HepG2 (cell line): ENCODE data around the gene MAP3K3. TPM values are rescaled to one million over a fixed set of nuclear protein-coding genes. Genes with fewer than 3 reads are reported as not detected.
A peak's percentile ranks its signal among the peaks of the same experiment; 100 is the strongest.

ENCODE experiments used
- DDIT3 ChIP-seq: sonication (generic); formaldehyde crosslinking; IDR thresholded peaks from 2 replicates; pipeline ENCODE4 v1.4.0; 2020; ENCODE audit warnings: mild to moderate bottlenecking, missing genetic modification reagents
- JDP2 ChIP-seq: sonication (generic); formaldehyde crosslinking; IDR thresholded peaks from 2 replicates; pipeline ENCODE4 v1.8.1; 2022; ENCODE audit warnings: missing genetic modification reagents, borderline replicate concordance
- NFAT5 ChIP-seq: sonication (generic); formaldehyde crosslinking; IDR thresholded peaks from 2 replicates; pipeline ENCODE4 v1.4.0; 2020; ENCODE audit warnings: missing genetic modification reagents
- POLR2G ChIP-seq: fragments of 200-400 bp; formaldehyde crosslinking; IDR thresholded peaks from 2 replicates; pipeline ENCODE4 v1.6.1; 2018; ENCODE audit warnings: mild to moderate bottlenecking, low read depth, low read length, moderate library complexity
- RBM39 ChIP-seq: fragments of 200-400 bp; formaldehyde crosslinking; IDR thresholded peaks from one replicate; pipeline ENCODE4 v1.6.1; 2018; ENCODE audit warnings: antibody characterized with exemption, mild to moderate bottlenecking, low read depth, low read length; ENCODE audit not compliant: poor library complexity, severe bottlenecking
- SMC3 ChIP-seq: IDR thresholded peaks from 2 replicates; pipeline ENCODE4 v1.6.1; 2011; ENCODE audit warnings: low read length, improper control_type of control experiment
- ZIK1 ChIP-seq: sonication (generic); formaldehyde crosslinking; IDR thresholded peaks from 2 replicates; pipeline ENCODE4 v1.5.0; 2020; ENCODE audit warnings: mild to moderate bottlenecking, low read depth, missing genetic modification reagents, borderline replicate concordance
- ZNF552 ChIP-seq: sonication (generic); formaldehyde crosslinking; IDR thresholded peaks from 2 replicates; pipeline ENCODE4 v1.9.0; 2022; ENCODE audit warnings: missing genetic modification reagents, mild to moderate bottlenecking, borderline replicate concordance
- ZNF670 ChIP-seq: sonication (generic); formaldehyde crosslinking; IDR thresholded peaks from 2 replicates; pipeline ENCODE4 v1.8.0; 2022; ENCODE audit warnings: mild to moderate bottlenecking, missing genetic modification reagents, borderline replicate concordance
- ZNF891 ChIP-seq: sonication (generic); formaldehyde crosslinking; IDR thresholded peaks from 2 replicates; pipeline ENCODE4 v1.5.0; 2020; ENCODE audit warnings: mild to moderate bottlenecking, missing genetic modification reagents
- polyA plus RNA-seq, 8 experiments: library from polyadenylated mRNA; depleted of rRNA in 3 of 8; stranded (reverse) in 7 of 8; unstranded in 1 of 8; fragments of >200 nt; fragmentation: Illumina TruSeq in 4 of 8; extraction: Trizol in 4 of 8; gene quantifications; 2 replicates each; pipeline versions ENCODE4 v1.2.1 to v1.2.3, GENCODE V29; 2011 to 2016; ENCODE audit warnings: low read depth in 4 of 8, missing spikeins in 1 of 8, mixed read lengths in 1 of 8; ENCODE audit not compliant: insufficient read depth in 1 of 8
- total RNA-seq, 5 experiments: library from RNA; depleted of rRNA; stranded (reverse); fragments of >200 nt; fragmentation: Illumina TruSeq; extraction: Trizol; gene quantifications; 2 replicates each; pipeline ENCODE4 v1.2.3, GENCODE V29; 2016; ENCODE audit warnings: low read depth in 1 of 5

Gene MAP3K3
- total and polyA plus RNA-seq, 2 of the 13 experiments (the other 11 are each of a cell fraction or from before 2014, with no cell fraction given) = 17.7 to 21.8 TPM

GRCh38 chr17:63694950-63695773 is 72.9 kb downstream of the MAP3K3 start (continued):
- TF ChIP-seq NFAT5 (no peak), ZNF891 (0 out of 2 replicates have a peak, but pooled peaks have one; percentile 36), POLR2G (peak; percentile 46; the same call in 1 of the 2 replicates), SMC3 (no peak), RBM39 (no peak), DDIT3 (no peak), JDP2 (CRISPR knock-in tag) (no peak), ZNF552 (CRISPR knock-in tag) (no peak), ZNF670 (CRISPR knock-in tag) (no peak), ZIK1 (CRISPR knock-in tag) (no peak)
